ENCODE results near the gene EPS8L3. TPM values are rescaled to one million over a fixed set of nuclear protein-coding genes. Genes with fewer than 3 reads are reported as not detected.

The EPS8L3 gene
- total RNA-seq, result under 1 TPM in 1 of 6 donors, not detected in 5; 0.20 TPM

- peak within 1 kb of the TSS; percentile 22 to 64 (median 33) for H3K27ac ChIP-seq
- H3K36me3 ChIP-seq, result no peaks in the 10 kb centered on the region
- TF ChIP-seq, protein P1, sequence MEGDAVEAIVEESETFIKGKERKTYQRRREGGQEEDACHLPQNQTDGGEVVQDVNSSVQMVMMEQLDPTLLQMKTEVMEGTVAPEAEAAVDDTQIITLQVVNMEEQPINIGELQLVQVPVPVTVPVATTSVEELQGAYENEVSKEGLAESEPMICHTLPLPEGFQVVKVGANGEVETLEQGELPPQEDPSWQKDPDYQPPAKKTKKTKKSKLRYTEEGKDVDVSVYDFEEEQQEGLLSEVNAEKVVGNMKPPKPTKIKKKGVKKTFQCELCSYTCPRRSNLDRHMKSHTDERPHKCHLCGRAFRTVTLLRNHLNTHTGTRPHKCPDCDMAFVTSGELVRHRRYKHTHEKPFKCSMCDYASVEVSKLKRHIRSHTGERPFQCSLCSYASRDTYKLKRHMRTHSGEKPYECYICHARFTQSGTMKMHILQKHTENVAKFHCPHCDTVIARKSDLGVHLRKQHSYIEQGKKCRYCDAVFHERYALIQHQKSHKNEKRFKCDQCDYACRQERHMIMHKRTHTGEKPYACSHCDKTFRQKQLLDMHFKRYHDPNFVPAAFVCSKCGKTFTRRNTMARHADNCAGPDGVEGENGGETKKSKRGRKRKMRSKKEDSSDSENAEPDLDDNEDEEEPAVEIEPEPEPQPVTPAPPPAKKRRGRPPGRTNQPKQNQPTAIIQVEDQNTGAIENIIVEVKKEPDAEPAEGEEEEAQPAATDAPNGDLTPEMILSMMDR (IDR thresholded peaks at IDR 0.05), result no peak
- TF ChIP-seq POLR2A (IDR thresholded peaks at IDR 0.05) (no peak), POLR2AphosphoS5 (IDR thresholded peaks at IDR 0.05) (no peak), EP300 (IDR thresholded peaks at IDR 0.05) (no peak)
- no peaks in the 10 kb centered on the region for H3K9me3 ChIP-seq
- no peak within 1 kb of the TSS for H3K4me3 ChIP-seq
- ATAC-seq (ENCODE audit: low FRiP score in 2 of 2), result no peak
- peaks cover 6 to 9% (median 9%) of the 10 kb centered on the region in 4 donors for H3K4me1 ChIP-seq
- H3K27me3 ChIP-seq, result no peaks in the 10 kb centered on the region
- DNase-seq, result peak in 1 of 2 donors; percentile 14
- WGBS, 2 donors, result 60 to 93% methylated on average over 3 to 11 of the region's 11 CpGs
These were observed at the start of gene EPS8L3 for GRCh38 chr1:109763646-109764415. EPS8L3 (minus strand) TSS chr1:109763923; CDS start chr1:109761749, 2,174 bp downstream.

DNA sequence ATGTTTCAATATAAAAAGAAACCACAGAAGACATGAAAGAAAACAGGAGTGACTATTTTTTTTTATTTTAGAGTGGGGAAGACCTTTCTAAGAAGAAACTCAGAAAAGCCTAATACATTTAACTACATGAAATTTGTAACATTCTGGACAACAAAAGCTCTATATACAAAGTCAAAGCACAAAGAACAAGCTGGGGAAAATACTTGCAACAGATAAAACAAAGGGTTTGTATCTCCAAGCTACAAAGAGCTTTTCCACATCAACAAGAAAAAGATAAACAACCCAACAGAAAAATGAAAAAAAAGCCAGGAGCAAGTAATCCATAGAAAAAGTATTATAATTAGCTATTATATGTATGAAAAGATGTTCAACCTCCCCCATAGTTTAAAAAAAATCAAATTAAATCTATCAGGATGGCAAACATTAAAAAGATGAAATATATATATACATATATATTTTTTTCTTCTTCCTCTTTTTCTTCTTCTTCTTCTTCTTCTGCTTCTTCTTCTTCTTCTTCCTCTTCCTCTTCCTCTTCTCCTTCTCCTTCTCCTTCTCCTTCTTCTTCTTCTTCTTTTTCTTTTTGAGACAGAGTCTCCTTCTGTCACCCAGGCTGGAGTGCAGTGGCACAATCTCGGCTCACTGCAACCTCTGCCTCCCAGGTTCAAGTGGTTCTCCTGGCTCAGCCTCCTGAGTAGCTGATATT, 49.1 kb upstream of the EPS8L3 start:
- H3K9me3 ChIP-seq, result peaks cover 0 to 9% (median 2%) of the 10 kb centered on the region in 4 donors
- no peak overlapping the region for H3K4me3 ChIP-seq
- peaks cover 1 to 15% (median 6%) of the 10 kb centered on the region in 4 donors for H3K4me1 ChIP-seq
- DNase-seq (no peak), ATAC-seq (ENCODE audit: low FRiP score in 2 of 2) (no peak)
- H3K27me3 ChIP-seq, result no peaks in the 10 kb centered on the region
- no peaks in the 10 kb centered on the region for H3K36me3 ChIP-seq
- H3K27ac ChIP-seq, result no peak overlapping the region
- TF ChIP-seq POLR2AphosphoS5 (IDR thresholded peaks at IDR 0.05), result no peak
- no peak for TF ChIP-seq POLR2A (IDR thresholded peaks at IDR 0.05)
- TF ChIP-seq EP300 (IDR thresholded peaks at IDR 0.05), result no peak
- TF ChIP-seq, protein P1 (IDR thresholded peaks at IDR 0.05), result no peak
- WGBS, 2 donors, result 36 to 63% methylated on average over 1 of the region's 1 CpG

DNA sequence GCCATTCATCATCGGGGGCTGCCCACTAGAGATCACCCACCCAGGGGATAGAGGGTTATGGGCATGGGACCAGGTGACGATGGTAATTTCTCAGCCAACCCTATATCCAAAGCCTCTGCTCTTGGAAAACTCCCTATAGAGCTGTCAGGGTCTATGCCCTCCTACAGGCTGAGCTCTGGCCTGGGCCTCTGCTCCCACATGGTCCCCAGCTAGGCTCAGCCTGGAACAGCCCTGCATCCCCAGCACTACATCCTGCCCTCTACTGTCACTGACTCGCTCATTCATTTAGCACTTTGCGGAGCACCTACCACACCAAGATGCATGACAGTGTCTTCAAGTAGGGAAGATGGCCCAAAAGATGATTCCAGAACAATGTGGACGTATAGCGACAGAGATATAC, 45.0 kb upstream of the EPS8L3 start:
- ATAC-seq (ENCODE audit: low FRiP score in 2 of 2) (no peak), DNase-seq (no peak)
- 93 to 97% methylated on average over 4 to 6 of the region's 6 CpGs for WGBS, 2 donors
- Histone ChIP-seq H3K4me1 (peaks cover 19 to 27% (median 23%) of the 10 kb centered on the region in 4 donors), H3K36me3 (no peaks in the 10 kb centered on the region), H3K4me3 (no peak overlapping the region), H3K27ac (no peak overlapping the region), H3K27me3 (no peaks in the 10 kb centered on the region), H3K9me3 (no peaks in the 10 kb centered on the region)
- no peak for TF ChIP-seq POLR2A (IDR thresholded peaks at IDR 0.05)
- TF ChIP-seq, protein P1 (IDR thresholded peaks at IDR 0.05), result no peak
- no peak for TF ChIP-seq EP300 (IDR thresholded peaks at IDR 0.05)
- TF ChIP-seq POLR2AphosphoS5 (IDR thresholded peaks at IDR 0.05), result no peak

DNA sequence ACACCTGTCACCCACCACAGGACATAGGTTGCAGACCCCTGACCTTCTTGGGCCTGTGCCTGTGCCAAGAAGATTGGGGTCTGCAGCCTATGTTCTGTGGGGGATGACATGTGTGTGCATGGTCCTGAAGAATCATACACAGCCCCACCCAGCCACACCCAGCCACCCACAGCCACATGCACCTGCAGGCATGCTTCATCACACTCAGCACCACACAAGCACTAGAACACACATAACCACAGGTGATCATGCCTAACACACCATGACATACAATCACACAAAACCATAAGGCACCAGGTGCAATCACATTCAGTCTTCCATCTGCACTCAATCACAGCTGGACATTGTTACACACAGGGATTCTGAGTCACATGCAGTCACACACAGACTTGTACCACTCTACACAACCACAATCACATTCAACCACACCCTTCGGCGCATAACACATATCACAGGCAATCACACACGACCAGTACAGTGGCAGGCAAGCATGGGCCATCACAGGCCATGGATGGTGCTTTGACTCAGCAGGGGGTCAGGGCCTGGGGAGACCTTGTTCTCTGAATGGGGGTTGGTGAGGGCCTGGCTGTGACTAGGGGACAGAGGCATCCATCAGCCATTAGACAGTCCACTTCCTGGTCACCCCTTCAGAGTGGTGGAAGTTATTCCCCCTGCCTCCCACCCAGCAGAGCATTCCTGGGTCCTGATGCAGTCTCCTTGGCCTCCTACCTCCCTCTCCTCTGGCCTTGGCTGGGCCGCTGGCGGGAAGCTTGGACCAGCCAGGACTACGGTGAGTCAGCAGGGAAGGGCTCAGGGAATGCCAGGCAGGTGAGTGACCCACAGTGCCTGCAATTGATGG, 44.3 kb upstream of the EPS8L3 start:
- no peak for DNase-seq
- Histone ChIP-seq H3K4me3 (no peak overlapping the region), H3K4me1 (peaks cover 26 to 33% (median 29%) of the 10 kb centered on the region in 4 donors), H3K9me3 (no peaks in the 10 kb centered on the region), H3K27me3 (no peaks in the 10 kb centered on the region), H3K27ac (peak overlapping the region in 1 of 4 donors; percentile 50), H3K36me3 (no peaks in the 10 kb centered on the region)
- no peak for ATAC-seq (ENCODE audit: low FRiP score in 2 of 2)
- 95 to 97% methylated on average over 3 to 5 of the region's 6 CpGs for WGBS, 2 donors
- no peak for TF ChIP-seq POLR2A (IDR thresholded peaks at IDR 0.05)
- no peak for TF ChIP-seq EP300 (IDR thresholded peaks at IDR 0.05)
- TF ChIP-seq POLR2AphosphoS5 (IDR thresholded peaks at IDR 0.05), result no peak
- TF ChIP-seq, protein P1 (IDR thresholded peaks at IDR 0.05), result no peak

Data from upper lobe of left lung (tissue), 6 donors.